GM06990 (cell line): ENCODE measurements around the gene BSND.

Experiments used
- DNase-seq: peaks from one replicate; pipeline ENCODE4 v3.0.0-alpha.2; 2011; ENCODE audit not compliant: insufficient read length; ENCODE audit errors: extremely low read depth
- H3K27me3 ChIP-seq: replicated peaks from 2 replicates; pipeline ENCODE4 v1.6.0; 2011; ENCODE audit warnings: low read length; ENCODE audit not compliant: control insufficient read depth, insufficient read depth
- H3K36me3 ChIP-seq: 2 replicates; pipeline ENCODE4 v1.5.1; 2011; ENCODE audit warnings: low read length; ENCODE audit not compliant: control insufficient read depth, insufficient read depth
- H3K4me3 ChIP-seq: replicated peaks from 2 replicates; pipeline ENCODE4 v1.5.1; 2011; ENCODE audit warnings: low read depth, mild to moderate bottlenecking, control low read depth, low read length
- CTCF ChIP-seq: IDR thresholded peaks from 2 replicates; pipeline ENCODE4 v1.5.1; 2011; ENCODE audit warnings: low read length, control low read depth, mild to moderate bottlenecking, inconsistent platforms; ENCODE audit not compliant: insufficient read depth, poor library complexity, severe bottlenecking

Gene BSND

GRCh38 chr1:55033265-55033614, 34.5 kb downstream of the BSND start:
- DNase-seq: no peak
- no peak for TF ChIP-seq CTCF
- Histone ChIP-seq H3K4me3 (no peak overlapping the region), H3K27me3 (peaks cover 3% of the 10 kb centered on the region; the same call in 1 of the 2 replicates), H3K36me3 (no peaks in the 10 kb centered on the region)

GRCh38 chr1:55034476-55035133, 35.9 kb downstream of the BSND start:
- TF ChIP-seq CTCF: no peak
- Histone ChIP-seq H3K27me3 (peaks cover 4% of the 10 kb centered on the region), H3K4me3 (no peak overlapping the region), H3K36me3 (no peaks in the 10 kb centered on the region)
- DNase-seq: no peak

GRCh38 chr1:55035904-55036303, 37.2 kb downstream of the BSND start:
- peaks cover 6% of the 10 kb centered on the region for H3K27me3 ChIP-seq
- no peak overlapping the region for H3K4me3 ChIP-seq

GRCh38 chr1:55037733-55038551, 39.2 kb downstream of the BSND start:
- Histone ChIP-seq H3K27me3 (peaks cover 5% of the 10 kb centered on the region), H3K4me3 (no peak overlapping the region), H3K36me3 (no peaks in the 10 kb centered on the region)
- DNase-seq: no peak
- no peak for TF ChIP-seq CTCF

More at GRCh38 chr1:55035904-55036303, 37.2 kb downstream of the BSND start:
- no peak for DNase-seq
- no peak for TF ChIP-seq CTCF
- no peaks in the 10 kb centered on the region for H3K36me3 ChIP-seq

- Histone ChIP-seq H3K4me3 (no peak overlapping the region), H3K27me3 (peaks cover 3% of the 10 kb centered on the region), H3K36me3 (no peaks in the 10 kb centered on the region)
- no peak for DNase-seq
- no peak for TF ChIP-seq CTCF
These were observed 39.8 kb downstream of the BSND start for GRCh38 chr1:55038552-55038838.
